ENCODE data around the gene FAM200A. TPM values are rescaled to one million over a fixed set of nuclear protein-coding genes. Genes with fewer than 3 reads are reported as not detected.
A peak's percentile ranks its signal among the peaks of the same experiment; 100 is the strongest.
"Not testable (repeated sequence)": the region's sequence is repeated elsewhere in the genome, so short reads cannot be mapped to it uniquely, and the experiment has no call there.

The FAM200A gene
- total RNA-seq, 1 donor from 2014 or later: 6.2 TPM

DNA sequence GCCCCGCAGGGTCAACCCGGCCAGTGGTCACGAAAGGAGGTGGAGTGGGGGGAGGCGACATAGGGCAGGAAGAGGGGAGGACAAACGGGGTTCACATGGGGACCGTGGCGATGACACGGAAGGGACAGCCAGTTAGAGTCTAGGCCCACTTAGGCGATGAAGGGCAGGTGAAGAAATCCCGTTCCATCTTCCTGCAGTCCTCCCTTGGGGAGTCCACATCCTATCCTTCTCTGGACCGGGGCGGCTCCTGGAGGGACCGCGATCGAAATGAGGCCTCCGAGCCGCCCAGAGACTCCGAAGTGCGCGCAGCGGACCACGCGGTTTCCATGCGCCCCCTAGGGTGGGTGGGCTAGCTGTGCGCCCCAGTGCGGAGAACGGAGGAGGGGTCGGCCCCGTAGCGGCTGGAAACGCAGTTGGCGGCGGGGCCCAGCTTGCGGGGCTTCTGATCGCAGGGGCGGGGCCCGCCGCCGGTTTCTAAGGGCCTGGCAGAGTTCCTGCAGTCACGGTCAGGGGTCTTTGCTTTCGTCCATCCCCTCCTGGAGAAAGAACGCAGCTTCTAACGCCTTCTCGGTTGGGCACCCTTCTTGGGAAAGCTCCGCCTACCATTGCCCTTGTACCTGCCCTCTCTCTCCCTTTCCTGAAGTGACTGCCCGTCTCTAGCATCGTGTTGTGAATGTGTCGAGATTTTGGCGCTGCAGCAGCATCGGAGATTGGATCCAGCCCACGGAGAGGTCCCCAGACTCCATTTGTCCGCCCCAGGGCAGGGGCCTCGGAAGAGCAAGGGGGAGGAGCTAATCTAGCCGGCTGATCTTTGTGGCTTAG, 28.3 kb upstream of the FAM200A start:
- H3K4me3 ChIP-seq (ENCODE audit: low read depth, low read length): peak overlapping the region; percentile 64
- peak; percentile 33 for TF ChIP-seq CTCF (conservative IDR thresholded peaks at IDR 0.05; ENCODE audit: low read depth, low read length)
- no peak for DNase-seq (ENCODE audit: low read depth)

GRCh38 chr7:99579281-99579955, 27.5 kb upstream of the FAM200A start:
- peak overlapping the region; percentile 64 for H3K4me3 ChIP-seq (ENCODE audit: low read depth, low read length)
- TF ChIP-seq CTCF (conservative IDR thresholded peaks at IDR 0.05; ENCODE audit: low read depth, low read length): no peak
- no peak for DNase-seq (ENCODE audit: low read depth)

- H3K4me3 ChIP-seq (ENCODE audit: low read depth, low read length): no peak overlapping the region
- TF ChIP-seq CTCF (conservative IDR thresholded peaks at IDR 0.05; ENCODE audit: low read depth, low read length): no peak
- DNase-seq (ENCODE audit: low read depth): no peak
Observed at GRCh38 chr7:99576251-99576650, 24.3 kb upstream of the FAM200A start.

DNA sequence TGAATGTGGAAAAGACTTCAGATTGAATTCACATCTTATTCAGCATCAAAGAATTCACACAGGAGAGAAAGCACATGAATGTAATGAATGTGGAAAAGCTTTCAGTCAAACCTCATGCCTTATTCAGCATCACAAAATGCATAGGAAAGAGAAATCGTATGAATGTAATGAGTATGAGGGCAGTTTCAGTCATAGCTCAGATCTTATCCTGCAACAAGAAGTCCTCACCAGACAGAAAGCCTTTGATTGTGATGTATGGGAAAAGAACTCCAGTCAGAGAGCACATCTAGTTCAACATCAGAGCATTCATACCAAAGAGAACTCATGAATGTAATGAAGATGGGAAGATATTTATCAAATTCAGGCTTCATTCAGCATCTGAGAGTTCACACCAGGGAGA, 21.3 kb upstream of the FAM200A start:
- H3K4me3 ChIP-seq (ENCODE audit: low read depth, low read length): no peak overlapping the region
- no peak for DNase-seq (ENCODE audit: low read depth)
- no peak for TF ChIP-seq CTCF (conservative IDR thresholded peaks at IDR 0.05; ENCODE audit: low read depth, low read length)

GRCh38 chr7:99571768-99572167, 19.9 kb upstream of the FAM200A start:
- DNase-seq (ENCODE audit: low read depth): no peak
- TF ChIP-seq CTCF (conservative IDR thresholded peaks at IDR 0.05; ENCODE audit: low read depth, low read length): no peak
- no peak overlapping the region for H3K4me3 ChIP-seq (ENCODE audit: low read depth, low read length)

- not testable (repeated sequence) for DNase-seq (ENCODE audit: low read depth); H3K4me3 ChIP-seq (ENCODE audit: low read depth, low read length)
Observed at GRCh38 chr7:99568770-99569169, 16.9 kb upstream of the FAM200A start.

GRCh38 chr7:99563650-99564049, 11.7 kb upstream of the FAM200A start:
- TF ChIP-seq CTCF (conservative IDR thresholded peaks at IDR 0.05; ENCODE audit: low read depth, low read length): no peak
- no peak overlapping the region for H3K4me3 ChIP-seq (ENCODE audit: low read depth, low read length)
- no peak for DNase-seq (ENCODE audit: low read depth)

All from epithelial cell of proximal tubule (primary cell).